Endothelial cell of hepatic sinusoid (primary cell): Measurements from ENCODE around the gene THBS1.

Source experiments
- in situ Hi-C: cut with HindIII; loops from 2 replicates; pipeline ENCODE4 v1.10.0; 2017; ENCODE audit warnings: low sequenced_read_pairs

THBS1 gene

GRCh38 chr15:39587731-39588530 is 7.1 kb downstream of the THBS1 start:
- in situ Hi-C loops: no loop called here

- in situ Hi-C loops: no loop called here
Observed at GRCh38 chr15:39588531-39589192, 7.8 kb downstream of the THBS1 start.

- in situ Hi-C loops: no loop called here
Observed at GRCh38 chr15:39589193-39589814, 8.4 kb downstream of the THBS1 start.

GRCh38 chr15:39589815-39590644 is 9.2 kb downstream of the THBS1 start:
- in situ Hi-C loops: no loop called here

- in situ Hi-C loops: no loop called here
Observed at GRCh38 chr15:39591141-39591895, 10.4 kb downstream of the THBS1 start.

- in situ Hi-C loops: no loop called here
Observed at GRCh38 chr15:39591896-39592315, 11.0 kb downstream of the THBS1 start.

GRCh38 chr15:39592500-39592899 is 11.6 kb downstream of the THBS1 start:
- in situ Hi-C loops: no loop called here

DNA sequence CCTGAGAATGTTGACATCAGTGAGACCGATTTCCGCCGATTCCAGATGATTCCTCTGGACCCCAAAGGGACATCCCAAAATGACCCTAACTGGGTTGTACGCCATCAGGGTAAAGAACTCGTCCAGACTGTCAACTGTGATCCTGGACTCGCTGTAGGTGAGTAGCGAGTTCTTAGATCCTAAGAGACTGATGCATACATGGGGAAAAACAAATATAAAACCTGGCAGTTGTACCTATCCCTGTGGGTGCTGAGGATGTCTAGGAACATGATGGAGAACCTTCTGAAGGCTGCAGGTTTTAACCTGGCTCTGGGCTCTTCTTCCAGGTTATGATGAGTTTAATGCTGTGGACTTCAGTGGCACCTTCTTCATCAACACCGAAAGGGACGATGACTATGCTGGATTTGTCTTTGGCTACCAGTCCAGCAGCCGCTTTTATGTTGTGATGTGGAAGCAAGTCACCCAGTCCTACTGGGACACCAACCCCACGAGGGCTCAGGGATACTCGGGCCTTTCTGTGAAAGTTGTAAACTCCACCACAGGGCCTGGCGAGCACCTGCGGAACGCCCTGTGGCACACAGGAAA is 12.3 kb downstream of the THBS1 start:
- in situ Hi-C loops: no loop called here

GRCh38 chr15:39593656-39594445 is 13.0 kb downstream of the THBS1 start:
- in situ Hi-C loops: no loop called here

DNA sequence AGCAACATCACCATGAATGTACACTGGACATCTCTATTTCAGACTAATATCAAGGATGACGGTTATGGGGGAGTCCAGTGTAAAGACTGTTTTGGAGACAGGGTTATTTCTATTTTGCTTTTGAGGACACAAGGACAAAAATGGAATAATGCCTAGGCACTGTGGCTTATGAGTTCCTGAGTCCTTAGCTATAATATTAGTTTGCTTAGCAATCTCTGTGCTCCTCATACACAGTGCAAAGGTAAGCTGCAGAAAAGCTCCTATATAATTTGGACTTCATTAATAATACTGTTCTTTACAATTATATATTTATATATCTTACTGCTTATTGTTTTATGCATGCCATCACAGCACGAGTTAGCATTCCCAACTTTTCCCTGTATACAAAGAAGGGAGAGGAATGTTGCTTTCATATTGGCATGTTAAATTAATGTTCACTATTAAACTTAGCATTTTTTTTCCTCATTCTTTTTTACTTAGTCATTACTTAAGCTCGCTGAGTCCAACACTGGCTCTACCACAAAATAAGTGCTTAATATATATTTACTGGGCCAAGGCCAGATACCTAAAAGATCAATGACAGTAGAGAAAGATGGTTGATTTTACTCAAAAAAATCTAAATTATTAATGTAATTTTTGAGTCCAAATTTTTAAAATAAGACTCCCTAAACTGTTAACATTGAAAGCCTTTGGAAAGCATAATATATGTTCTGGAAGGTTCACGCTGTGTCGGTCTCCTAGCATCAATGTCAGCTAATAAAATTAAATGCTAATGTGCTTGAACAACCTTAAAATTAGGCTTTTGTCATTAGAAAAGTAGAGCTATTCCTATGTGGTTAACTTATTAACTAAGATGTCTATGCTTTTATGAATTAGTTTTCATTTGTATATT is 13.8 kb downstream of the THBS1 start:
- in situ Hi-C loops: no loop called here

DNA sequence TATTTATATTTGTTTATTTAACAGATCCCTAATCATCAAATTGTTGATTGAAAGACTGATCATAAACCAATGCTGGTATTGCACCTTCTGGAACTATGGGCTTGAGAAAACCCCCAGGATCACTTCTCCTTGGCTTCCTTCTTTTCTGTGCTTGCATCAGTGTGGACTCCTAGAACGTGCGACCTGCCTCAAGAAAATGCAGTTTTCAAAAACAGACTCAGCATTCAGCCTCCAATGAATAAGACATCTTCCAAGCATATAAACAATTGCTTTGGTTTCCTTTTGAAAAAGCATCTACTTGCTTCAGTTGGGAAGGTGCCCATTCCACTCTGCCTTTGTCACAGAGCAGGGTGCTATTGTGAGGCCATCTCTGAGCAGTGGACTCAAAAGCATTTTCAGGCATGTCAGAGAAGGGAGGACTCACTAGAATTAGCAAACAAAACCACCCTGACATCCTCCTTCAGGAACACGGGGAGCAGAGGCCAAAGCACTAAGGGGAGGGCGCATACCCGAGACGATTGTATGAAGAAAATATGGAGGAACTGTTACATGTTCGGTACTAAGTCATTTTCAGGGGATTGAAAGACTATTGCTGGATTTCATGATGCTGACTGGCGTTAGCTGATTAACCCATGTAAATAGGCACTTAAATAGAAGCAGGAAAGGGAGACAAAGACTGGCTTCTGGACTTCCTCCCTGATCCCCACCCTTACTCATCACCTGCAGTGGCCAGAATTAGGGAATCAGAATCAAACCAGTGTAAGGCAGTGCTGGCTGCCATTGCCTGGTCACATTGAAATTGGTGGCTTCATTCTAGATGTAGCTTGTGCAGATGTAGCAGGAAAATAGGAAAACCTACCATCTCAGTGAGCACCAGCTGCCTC is 14.7 kb downstream of the THBS1 start:
- in situ Hi-C loops: no loop called here

DNA sequence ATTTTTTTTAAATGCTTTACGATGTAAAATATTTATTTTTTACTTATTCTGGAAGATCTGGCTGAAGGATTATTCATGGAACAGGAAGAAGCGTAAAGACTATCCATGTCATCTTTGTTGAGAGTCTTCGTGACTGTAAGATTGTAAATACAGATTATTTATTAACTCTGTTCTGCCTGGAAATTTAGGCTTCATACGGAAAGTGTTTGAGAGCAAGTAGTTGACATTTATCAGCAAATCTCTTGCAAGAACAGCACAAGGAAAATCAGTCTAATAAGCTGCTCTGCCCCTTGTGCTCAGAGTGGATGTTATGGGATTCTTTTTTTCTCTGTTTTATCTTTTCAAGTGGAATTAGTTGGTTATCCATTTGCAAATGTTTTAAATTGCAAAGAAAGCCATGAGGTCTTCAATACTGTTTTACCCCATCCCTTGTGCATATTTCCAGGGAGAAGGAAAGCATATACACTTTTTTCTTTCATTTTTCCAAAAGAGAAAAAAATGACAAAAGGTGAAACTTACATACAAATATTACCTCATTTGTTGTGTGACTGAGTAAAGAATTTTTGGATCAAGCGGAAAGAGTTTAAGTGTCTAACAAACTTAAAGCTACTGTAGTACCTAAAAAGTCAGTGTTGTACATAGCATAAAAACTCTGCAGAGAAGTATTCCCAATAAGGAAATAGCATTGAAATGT is 15.6 kb downstream of the THBS1 start:
- in situ Hi-C loops: no loop called here

DNA sequence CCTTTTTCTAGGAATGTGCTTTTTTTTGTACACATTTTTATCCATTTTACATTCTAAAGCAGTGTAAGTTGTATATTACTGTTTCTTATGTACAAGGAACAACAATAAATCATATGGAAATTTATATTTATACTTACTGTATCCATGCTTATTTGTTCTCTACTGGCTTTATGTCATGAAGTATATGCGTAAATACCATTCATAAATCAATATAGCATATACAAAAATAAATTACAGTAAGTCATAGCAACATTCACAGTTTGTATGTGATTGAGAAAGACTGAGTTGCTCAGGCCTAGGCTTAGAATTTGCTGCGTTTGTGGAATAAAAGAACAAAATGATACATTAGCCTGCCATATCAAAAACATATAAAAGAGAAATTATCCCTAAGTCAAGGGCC is 16.5 kb downstream of the THBS1 start:
- in situ Hi-C loops: no loop called here

GRCh38 chr15:39597751-39598185 is 16.9 kb downstream of the THBS1 start:
- in situ Hi-C loops: no loop called here

- in situ Hi-C loops: no loop called here
Observed at GRCh38 chr15:39598186-39598850, 17.4 kb downstream of the THBS1 start.
